NCI-H748 (cell line): ENCODE measurements around the gene MAX.
"Not testable (repeated sequence)": the region's sequence is repeated elsewhere in the genome, so short reads cannot be mapped to it uniquely, and the experiment has no call there.

Source experiments
- DNase-seq: peaks from one replicate; lab custom pipeline; 2025; ENCODE audit not compliant: unreplicated experiment; lab: John Stamatoyannopoulos, UW

Gene MAX

GRCh38 chr14:65040666-65041433, 61.5 kb downstream of the MAX start:
- no peak for DNase-seq

DNA sequence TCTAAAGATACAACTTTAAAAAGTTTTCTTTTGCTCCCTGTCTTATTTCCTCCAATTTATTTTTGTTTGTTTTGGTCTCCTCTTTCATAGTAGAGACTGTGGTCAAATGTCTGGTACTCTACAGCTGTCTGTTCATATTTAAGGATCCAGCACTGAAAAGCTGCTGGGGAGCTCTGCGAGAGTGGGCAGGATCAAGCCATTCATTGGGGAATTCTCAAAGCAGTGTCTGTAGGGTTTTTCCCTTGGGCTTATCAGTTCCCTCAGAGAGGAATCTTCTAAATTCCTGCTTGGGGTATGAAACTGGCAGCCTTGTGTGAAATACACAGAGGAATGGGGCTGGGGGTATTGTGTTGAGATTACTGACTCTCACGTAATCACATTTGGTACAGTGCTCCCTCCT, 63.4 kb downstream of the MAX start:
- no peak for DNase-seq

GRCh38 chr14:65035049-65035448, 67.3 kb downstream of the MAX start:
- DNase-seq = no peak

DNA sequence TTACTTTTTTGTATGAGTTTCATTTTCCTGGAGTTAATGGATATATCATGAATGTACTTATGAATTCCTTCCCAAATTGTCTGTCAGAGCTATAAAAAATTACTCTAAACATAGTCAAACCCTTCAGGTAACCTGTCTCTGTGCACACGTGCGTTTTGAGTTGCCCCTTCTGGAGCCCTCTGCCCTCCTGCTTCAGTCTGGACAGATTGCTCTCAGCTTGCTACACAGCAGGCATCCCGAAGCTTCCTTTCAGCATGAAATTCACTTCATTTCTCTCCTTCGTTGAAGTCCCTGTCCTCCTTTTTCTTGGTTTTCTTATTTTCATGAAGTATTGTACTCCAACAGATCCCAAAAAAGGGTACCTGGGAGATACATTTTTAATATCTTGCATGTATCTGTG, 68.3 kb downstream of the MAX start:
- no peak for DNase-seq

- no peak for DNase-seq
These were observed 69.1 kb downstream of the MAX start for GRCh38 chr14:65033181-65033580.

DNA sequence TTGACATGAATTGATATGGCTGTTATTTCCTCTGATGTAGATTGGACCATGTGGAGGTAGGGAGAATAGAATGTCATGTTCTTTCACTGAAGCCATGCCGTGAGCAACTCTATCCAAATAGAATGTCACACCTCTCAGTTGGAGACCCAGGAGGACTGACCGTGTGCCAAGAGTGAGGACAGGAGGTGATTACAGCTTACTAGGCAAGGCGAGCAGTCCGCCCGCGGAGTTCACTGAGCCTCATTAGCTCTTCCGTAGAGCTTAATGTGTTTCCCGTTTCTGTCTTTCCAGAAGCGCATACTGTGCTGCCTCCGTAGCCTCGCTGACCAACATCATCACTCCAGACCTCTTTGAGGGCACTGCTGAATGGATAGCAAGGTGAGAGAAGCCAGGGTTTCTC, 70.0 kb downstream of the MAX start:
- no peak for DNase-seq

DNA sequence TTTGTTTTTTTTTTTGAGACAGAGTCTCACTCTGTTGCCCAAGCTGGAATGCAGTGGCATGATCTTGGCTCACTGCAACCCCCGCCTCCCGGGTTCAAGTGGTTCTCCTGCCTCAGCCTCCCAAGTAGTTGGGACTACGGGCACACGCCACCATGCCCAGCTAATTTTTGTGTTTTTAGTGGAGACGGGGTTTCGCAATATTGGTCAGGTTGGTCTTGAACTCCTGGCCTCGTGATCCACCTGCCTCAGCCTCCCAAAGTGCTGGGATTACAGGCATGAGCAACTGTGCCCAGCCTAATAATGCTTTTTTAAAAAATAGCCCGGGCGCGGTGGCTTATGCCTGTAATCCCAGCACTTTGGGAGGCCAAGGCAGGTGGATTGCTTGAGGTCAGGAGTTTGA, 71.0 kb downstream of the MAX start:
- not testable (repeated sequence) for DNase-seq

GRCh38 chr14:65028937-65029336, 73.4 kb downstream of the MAX start:
- DNase-seq = no peak

GRCh38 chr14:65027127-65027799, 75.1 kb downstream of the MAX start:
- DNase-seq = no peak

DNA sequence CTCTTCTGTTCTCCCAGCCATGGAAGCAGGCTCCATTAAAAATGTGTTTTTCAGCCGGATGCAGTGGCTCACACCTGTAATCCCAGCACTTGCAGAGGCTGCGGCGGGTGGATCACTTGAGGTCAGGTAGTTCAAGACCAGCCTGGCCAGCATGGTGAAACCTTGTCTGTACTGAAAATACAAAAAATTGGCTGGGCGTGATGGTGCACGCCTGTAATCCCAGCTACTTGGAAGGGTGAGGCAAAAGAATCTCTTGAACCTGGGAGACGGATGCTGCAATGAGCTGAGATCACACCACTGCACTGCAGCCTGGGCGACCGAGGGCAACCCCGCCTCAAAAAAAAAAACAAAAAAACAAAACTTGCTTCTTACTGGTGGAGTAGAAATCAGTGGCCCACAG, 75.8 kb downstream of the MAX start:
- no peak for DNase-seq

DNA sequence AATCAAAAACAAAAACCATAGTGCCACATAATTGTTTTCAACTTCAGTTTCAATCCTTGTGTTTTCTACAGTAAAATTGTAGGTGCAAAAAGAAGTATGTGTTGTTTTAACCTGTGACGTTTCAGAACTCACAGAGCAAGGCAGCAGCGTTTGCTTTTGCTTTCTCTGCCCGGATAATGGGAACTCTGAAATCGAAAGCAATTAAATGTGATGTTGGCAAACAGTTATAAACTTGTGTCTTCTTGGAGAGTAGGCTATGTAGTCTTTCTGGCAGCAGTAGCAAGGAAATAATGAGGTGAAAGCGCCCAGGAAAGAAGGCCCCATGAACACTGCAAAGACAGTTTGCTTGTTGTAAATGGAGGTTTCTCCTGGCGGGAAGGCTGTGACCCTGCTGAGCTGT, 76.5 kb downstream of the MAX start:
- DNase-seq = no peak
